GM12891 (cell line): Measurements from ENCODE around the gene CAB39.
"Not testable (repeated sequence)": the region's sequence is repeated elsewhere in the genome, so short reads cannot be mapped to it uniquely, and the experiment has no call there.

Experiments used
- DNase-seq: peaks from one replicate; pipeline ENCODE4 v3.0.0; 2011; ENCODE audit warnings: low spot score; ENCODE audit not compliant: insufficient read length
- FAIRE-seq: peaks from 2 replicates; lab custom pipeline; 2011; peaks lifted over from hg19 to GRCh38; lab: Jason Lieb, UNC
- PAX5 ChIP-seq: IDR thresholded peaks from 2 replicates; pipeline ENCODE4 v1.6.1; 2011; ENCODE audit warnings: low read length, moderate library complexity, mild to moderate bottlenecking; ENCODE audit not compliant: insufficient read depth, severe bottlenecking
- POLR2A ChIP-seq: IDR thresholded peaks from 2 replicates; pipeline ENCODE4 v1.6.1; 2011; ENCODE audit warnings: low read depth, low read length, control low read depth
- POLR2AphosphoS5 ChIP-seq: IDR thresholded peaks from 2 replicates; pipeline ENCODE4 v1.6.1; 2011; ENCODE audit warnings: low read depth, low read length, control low read depth
- POU2F2 ChIP-seq: IDR thresholded peaks from 2 replicates; pipeline ENCODE4 v1.6.1; 2011; ENCODE audit warnings: low read depth, mild to moderate bottlenecking, control low read depth, low read length, moderate library complexity
- SPI1 ChIP-seq: IDR thresholded peaks from 2 replicates; pipeline ENCODE4 v1.6.1; 2011; ENCODE audit warnings: low read depth, low read length, control low read depth
- TAF1 ChIP-seq: IDR thresholded peaks from 2 replicates; pipeline ENCODE4 v1.6.1; 2011; ENCODE audit warnings: low read depth, low read length, control low read depth

The CAB39 gene

DNA sequence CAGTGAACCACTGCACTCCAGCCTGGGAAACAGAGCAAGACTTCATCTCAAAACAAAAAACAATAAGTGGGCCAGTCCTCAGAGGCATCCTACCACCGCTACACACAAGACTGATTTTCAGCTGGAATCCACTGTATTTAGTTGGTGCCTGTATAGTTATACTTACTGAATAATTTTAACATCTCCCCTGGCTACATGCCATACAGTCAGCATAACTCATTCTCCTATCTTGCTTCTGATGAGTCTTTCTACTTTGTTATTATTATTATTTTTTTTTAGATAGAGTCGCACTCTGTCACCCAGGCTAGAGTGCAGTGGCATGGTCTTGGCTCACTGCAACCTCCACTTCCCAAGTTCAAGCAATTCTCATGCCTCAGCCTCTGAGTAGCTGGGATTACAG is 19.9 kb upstream of the CAB39 start:
- TF ChIP-seq POLR2AphosphoS5: no peak
- TF ChIP-seq POLR2A: no peak
- TF ChIP-seq TAF1: no peak
- no peak for TF ChIP-seq PAX5
- no peak for TF ChIP-seq POU2F2
- no peak for TF ChIP-seq SPI1
- FAIRE-seq (no peak), DNase-seq (no peak)

DNA sequence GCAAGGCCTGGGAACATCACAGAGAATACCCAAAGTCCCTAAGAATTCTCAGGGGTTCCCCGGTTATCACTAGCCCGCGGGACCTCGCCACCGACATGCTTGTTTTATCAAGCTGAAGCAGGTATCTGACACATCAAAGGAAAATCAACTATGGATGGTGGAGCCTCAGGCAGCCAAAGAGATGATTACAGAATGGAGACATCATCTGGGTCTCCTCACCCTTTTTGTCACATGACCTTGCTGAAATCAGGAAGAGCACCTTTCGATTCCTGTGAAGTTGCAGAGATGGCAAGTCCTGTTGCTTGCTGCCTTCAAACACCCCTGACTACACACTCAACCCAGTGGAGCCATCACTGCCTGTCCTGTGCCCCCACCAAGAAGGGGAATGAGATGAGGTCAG is 19.2 kb upstream of the CAB39 start:
- DNase-seq (no peak), FAIRE-seq (no peak)
- TF ChIP-seq POLR2AphosphoS5 (no peak), POU2F2 (no peak), TAF1 (no peak), POLR2A (no peak), PAX5 (no peak), SPI1 (no peak)

DNA sequence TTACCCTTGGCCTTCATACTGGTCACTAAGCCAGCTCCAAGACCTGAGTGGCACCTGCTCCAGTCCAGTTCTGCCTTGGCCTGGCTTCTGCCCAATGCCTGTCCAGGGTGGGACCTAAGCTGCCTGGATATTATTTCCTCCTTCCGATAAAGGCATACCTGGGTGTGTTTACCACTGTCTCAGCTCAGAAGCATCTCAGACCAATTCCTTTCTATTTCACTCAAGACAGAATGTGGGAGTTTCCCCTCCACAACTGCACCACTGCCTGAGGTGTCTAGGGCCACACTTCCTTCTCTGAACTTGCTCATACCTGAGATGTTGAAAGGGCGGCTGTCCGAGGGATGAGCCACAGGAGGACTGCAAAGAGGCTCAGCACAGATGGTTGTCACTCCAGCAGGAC is 18.4 kb upstream of the CAB39 start:
- DNase-seq (no peak), FAIRE-seq (peak; percentile 76)
- TF ChIP-seq POLR2AphosphoS5 (no peak), POLR2A (no peak), PAX5 (no peak), TAF1 (no peak), SPI1 (no peak), POU2F2 (no peak)

DNA sequence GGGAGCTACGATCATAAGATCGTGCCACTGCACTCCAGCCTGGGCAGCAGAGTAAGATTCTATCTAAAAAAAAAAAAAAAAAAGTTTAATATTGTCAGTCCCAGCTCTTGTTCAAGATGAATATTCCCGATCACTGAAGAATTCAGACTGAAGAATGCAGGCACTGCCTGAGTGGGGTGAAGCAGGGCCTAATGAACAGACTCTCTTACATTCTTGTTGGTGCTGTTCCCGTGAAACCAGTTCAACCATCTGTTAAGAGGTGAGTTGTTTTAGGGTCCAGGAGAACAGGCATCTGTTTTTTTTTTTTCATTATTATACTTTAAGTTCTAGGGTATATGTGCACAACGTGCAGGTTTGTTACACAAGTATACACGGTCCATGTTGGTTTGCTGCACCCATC is 17.1 kb upstream of the CAB39 start:
- FAIRE-seq (no peak), DNase-seq (no peak)
- no peak for TF ChIP-seq SPI1
- TF ChIP-seq POLR2A: no peak
- no peak for TF ChIP-seq PAX5
- no peak for TF ChIP-seq TAF1
- TF ChIP-seq POLR2AphosphoS5: no peak
- TF ChIP-seq POU2F2: no peak

DNA sequence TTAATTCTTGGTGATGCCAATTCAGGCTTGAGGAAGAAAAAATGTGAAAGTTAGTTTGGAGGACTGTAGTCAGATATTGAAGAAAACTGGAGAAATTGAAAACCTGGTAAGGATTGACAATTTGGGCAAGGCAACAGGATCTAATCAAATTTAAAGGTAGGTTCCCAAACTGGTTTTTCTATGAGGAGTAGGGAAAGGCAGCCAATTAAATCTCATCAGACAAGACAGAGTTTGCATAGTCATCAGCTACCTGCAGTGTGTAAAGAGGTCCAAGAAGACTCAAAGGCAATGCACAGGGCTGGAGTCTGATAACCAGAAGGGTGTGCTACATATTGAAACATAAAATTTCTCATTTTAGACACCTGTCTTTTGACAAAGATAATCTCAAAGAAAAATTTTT is 16.0 kb upstream of the CAB39 start:
- FAIRE-seq (no peak), DNase-seq (no peak)
- TF ChIP-seq TAF1 (no peak), SPI1 (no peak), PAX5 (no peak), POU2F2 (no peak)

DNA sequence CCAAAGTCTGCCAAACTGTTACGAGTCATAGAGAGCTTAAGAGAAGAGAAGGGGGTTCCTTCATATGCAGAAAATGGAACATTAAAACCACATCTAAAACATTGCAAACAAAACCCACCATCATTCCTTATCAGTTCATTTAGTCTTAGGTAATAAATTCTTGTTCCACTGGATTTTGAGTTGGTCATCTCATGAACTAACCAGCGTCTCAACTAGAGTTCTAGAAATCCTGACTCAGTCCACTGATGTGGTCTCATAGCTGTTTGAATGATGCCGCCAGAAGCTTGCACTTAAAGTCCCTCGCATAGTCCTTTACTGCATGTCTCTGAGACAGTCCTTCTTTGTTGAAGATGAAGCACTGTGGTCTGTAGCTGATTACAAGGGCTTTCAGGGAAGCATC is 15.0 kb upstream of the CAB39 start:
- no peak for DNase-seq
- TF ChIP-seq TAF1: no peak
- TF ChIP-seq POU2F2: no peak
- no peak for TF ChIP-seq SPI1
- no peak for TF ChIP-seq POLR2A
- TF ChIP-seq PAX5: no peak
- TF ChIP-seq POLR2AphosphoS5: no peak
- no peak for FAIRE-seq

DNA sequence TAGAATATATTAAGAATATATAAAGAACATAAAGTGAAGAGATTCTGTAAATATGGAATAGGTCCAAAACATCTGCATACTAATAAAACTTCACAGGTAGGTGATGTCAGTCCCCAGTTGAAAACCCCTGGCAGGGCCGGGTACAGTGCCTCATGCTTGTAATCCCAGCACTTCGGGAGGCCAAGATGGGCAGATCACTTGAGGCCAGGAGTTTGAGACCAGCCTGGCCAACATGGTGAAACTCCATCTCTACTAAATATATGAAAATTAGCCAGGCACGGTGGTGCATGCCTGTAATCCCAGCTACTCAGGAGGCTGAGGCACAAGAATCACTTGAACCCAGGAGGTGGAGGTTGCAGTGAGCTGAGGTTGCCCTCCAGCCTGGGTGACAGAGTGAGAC is 13.9 kb upstream of the CAB39 start:
- not testable (repeated sequence) for FAIRE-seq, DNase-seq

DNA sequence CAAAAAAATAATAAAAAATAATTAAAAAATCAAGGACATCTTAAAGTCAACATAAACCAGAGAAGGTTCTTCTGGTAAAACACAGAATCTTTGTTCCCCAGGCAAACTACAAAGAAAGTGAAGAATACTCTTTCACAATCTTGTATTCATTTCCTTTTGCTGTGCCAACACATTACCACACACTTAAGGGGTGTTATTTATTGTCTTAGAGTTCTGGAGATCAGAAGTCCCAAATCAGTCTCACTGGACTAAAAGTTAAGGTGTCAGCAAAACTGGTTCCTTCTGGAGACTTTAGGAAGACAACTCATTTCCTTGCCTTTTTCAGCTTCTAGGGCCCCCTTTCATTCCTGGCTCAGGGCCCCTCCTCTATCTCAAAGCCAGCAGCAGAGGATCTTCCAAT is 12.2 kb upstream of the CAB39 start:
- FAIRE-seq (no peak), DNase-seq (no peak)
- TF ChIP-seq SPI1 (no peak), TAF1 (no peak), POU2F2 (no peak), PAX5 (no peak), POLR2AphosphoS5 (no peak), POLR2A (no peak)

DNA sequence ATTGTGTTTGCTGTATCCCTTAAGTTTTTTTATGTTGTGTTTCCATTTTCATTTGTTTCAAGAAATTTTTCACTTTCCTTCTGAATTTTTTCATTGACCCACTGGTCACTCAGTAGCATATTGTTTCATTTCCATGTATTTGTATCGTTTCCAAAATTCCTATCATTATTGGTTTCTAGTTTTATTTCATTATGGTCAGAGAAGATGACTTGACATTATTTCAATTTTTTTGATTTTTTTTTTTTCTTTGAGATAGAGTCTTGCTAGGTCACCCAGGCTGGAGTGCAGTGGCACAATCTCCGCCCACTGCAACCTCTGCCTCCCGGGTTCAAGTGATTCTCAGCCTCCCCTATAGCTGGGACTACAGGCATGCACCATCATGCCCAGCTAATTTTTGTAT is 11.3 kb upstream of the CAB39 start:
- TF ChIP-seq POLR2A: no peak
- TF ChIP-seq TAF1: no peak
- no peak for TF ChIP-seq POLR2AphosphoS5
- no peak for TF ChIP-seq POU2F2
- no peak for TF ChIP-seq SPI1
- TF ChIP-seq PAX5: no peak
- FAIRE-seq (no peak), DNase-seq (no peak)

DNA sequence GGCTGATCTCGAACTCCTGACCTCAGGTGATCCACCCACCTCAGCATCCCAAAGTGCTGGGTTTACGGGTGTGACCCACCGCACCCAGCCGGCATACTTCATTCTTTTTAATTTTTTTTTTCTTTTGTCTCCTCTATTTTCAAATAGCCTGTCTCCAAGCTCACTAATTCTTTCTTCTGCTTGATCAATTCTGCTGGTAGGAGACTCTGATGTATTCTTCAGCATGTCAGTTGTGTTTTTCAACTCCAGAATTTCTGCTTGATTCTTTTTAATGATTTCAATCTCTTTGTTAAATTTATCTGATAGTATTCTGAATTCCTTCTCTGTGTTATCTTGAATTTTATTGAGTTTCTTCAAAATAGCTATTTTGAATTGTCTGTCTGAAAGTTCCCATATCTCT is 10.2 kb upstream of the CAB39 start:
- FAIRE-seq: not testable (repeated sequence)

DNA sequence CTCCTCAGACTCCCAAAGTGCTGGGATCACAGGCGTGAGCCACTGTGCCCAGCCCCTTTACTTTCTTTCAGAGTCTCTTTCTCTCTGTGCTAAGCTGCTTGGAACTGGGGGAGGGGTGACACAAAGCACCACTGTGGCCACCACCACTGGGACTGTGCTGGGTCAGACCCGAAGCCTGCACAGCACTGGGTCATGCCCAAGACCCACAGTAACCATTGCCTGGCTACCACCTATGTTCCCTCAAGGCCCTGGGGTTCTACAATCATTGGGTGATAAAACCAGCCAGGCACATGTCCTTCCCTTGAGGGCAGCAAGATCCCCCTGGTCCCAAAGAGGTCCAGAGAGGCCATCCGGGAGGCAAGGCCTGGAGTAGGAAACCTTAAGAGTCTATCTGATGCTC is 9.1 kb upstream of the CAB39 start:
- no peak for DNase-seq
- TF ChIP-seq SPI1 (no peak), TAF1 (no peak)
- FAIRE-seq: no peak

More for the DNA sequence above, 10.2 kb upstream of the CAB39 start:
- DNase-seq: not testable (repeated sequence)
